Activated CD8-positive, alpha-beta T cell treated with anti-CD3 and anti-CD28 coated beads for 36 hours (primary cell): ENCODE data around the gene CREBZF. TPM values are rescaled to one million over a fixed set of nuclear protein-coding genes. Genes with fewer than 3 reads are reported as not detected.

Experiments
- ATAC-seq: fragments of 200-7000 bp; cut with Tn5 transposase; one replicate; pipeline ENCODE4 v1.10.0; 2021; ENCODE audit warnings: mild to moderate bottlenecking, moderate library complexity
- CTCF ChIA-PET: fragments of 350-600 bp; sonication (Branson Sonifier 250); formaldehyde crosslinking; loops from one replicate; lab custom pipeline; 2021; ENCODE audit warnings: antibody characterized with exemption; lab: Charles Lee
- POLR2A ChIA-PET: fragments of 350-600 bp; sonication (Branson Sonifier 250); formaldehyde crosslinking; loops from one replicate; lab custom pipeline; 2021; ENCODE audit warnings: antibody characterized with exemption; lab: Charles Lee
- DNase-seq: peaks from one replicate; pipeline ENCODE4 v3.0.0-alpha.2; 2020
- H3K27ac Mint-ChIP-seq: one replicate; pipeline ENCODE4 v1.8.0; 2021; ENCODE audit warnings: mild to moderate bottlenecking, mixed read lengths
- H3K27me3 Mint-ChIP-seq: one replicate; pipeline ENCODE4 v1.8.0; 2021; ENCODE audit warnings: mixed read lengths
- H3K36me3 Mint-ChIP-seq: one replicate; pipeline ENCODE4 v1.8.0; 2021; ENCODE audit warnings: low read depth, mixed read lengths
- H3K4me1 Mint-ChIP-seq: one replicate; pipeline ENCODE4 v1.8.0; 2021; ENCODE audit warnings: low read depth, mixed read lengths
- H3K4me3 Mint-ChIP-seq: one replicate; pipeline ENCODE4 v1.8.0; 2021; ENCODE audit warnings: mild to moderate bottlenecking, moderate library complexity, mixed read lengths
- H3K9me3 Mint-ChIP-seq: one replicate; pipeline ENCODE4 v1.8.0; 2021; ENCODE audit warnings: mixed read lengths
- CTCF ChIP-seq: fragments of 200-600 bp; IDR thresholded peaks from one replicate; pipeline ENCODE4 v1.8.0; 2022; ENCODE audit warnings: antibody characterized with exemption, mild to moderate bottlenecking
- intact Hi-C: fragments of 100-400 bp; cut with micrococcal nuclease; formaldehyde crosslinking; loops from one replicate; pipeline ENCODE4 v1.10.0; 2022
- total RNA-seq, 2 experiments: library from RNA; stranded (reverse); gene quantifications; one replicate each; pipeline ENCODE4 v1.2.3, GENCODE V29; 2021

The CREBZF gene
- total RNA-seq, 2 experiments from 2014 or later, result 44.8 to 46.5 TPM

- Mint-ChIP-seq H3K27ac (no peak overlapping the region), H3K27me3 (no peaks in the 10 kb centered on the region), H3K9me3 (no peaks in the 10 kb centered on the region), H3K36me3 (no peaks in the 10 kb centered on the region), H3K4me3 (no peak overlapping the region), H3K4me1 (peaks cover 28% of the 10 kb centered on the region)
- ChIA-PET CTCF (interaction anchor here (1.2 to 3.3 kb wide), 2 partner anchors 112 to 127 kb away, joined by 3 to 7 read pairs; no protein-coding TSS in a partner anchor), POLR2A (interaction anchor here (1.3 to 1.6 kb wide), 3 partner anchors 13 to 55 kb away, joined by 3 to 5 read pairs (median 4); partner anchors contain the start of gene TMEM126A)
- intact Hi-C loops, result no loop called here
- no peak for TF ChIP-seq CTCF
- ATAC-seq (no peak), DNase-seq (no peak)
Observed at GRCh38 chr11:85697747-85698146, 32.8 kb upstream of the CREBZF start.

- no peak overlapping the region for H3K27ac Mint-ChIP-seq
- POLR2A ChIA-PET, result no interaction called here
- H3K4me3 Mint-ChIP-seq, result no peak overlapping the region
- H3K36me3 Mint-ChIP-seq, result no peaks in the 10 kb centered on the region
- peaks cover 26% of the 10 kb centered on the region for H3K4me1 Mint-ChIP-seq
- H3K9me3 Mint-ChIP-seq, result no peaks in the 10 kb centered on the region
- no peaks in the 10 kb centered on the region for H3K27me3 Mint-ChIP-seq
- DNase-seq (no peak), ATAC-seq (no peak)
- CTCF ChIA-PET, result interaction anchor here (0.7 to 2.3 kb wide), 13 partner anchors 9 to 159 kb away, joined by 3 to 14 read pairs (median 3); partner anchors contain the start of gene CCDC83
- no peak for TF ChIP-seq CTCF
- intact Hi-C loops, result no loop called here
Observed at GRCh38 chr11:85695546-85695945, 30.6 kb upstream of the CREBZF start.

GRCh38 chr11:85694385-85694980 is 29.6 kb upstream of the CREBZF start:
- peaks cover 15% of the 10 kb centered on the region for H3K4me1 Mint-ChIP-seq
- DNase-seq (no peak), ATAC-seq (peak; percentile 55)
- CTCF ChIA-PET, result interaction anchor here (1.0 to 2.3 kb wide), 15 partner anchors 8 to 160 kb away, joined by 3 to 14 read pairs (median 4); partner anchors contain the start of genes CCDC83 and CCDC89
- POLR2A ChIA-PET, result no interaction called here
- intact Hi-C loops, result loop anchor here (5.0 kb wide), 1 partner anchor 128 kb away; no protein-coding TSS in a partner anchor
- TF ChIP-seq CTCF, result peak; percentile 25
- no peak overlapping the region for H3K27ac Mint-ChIP-seq
- no peaks in the 10 kb centered on the region for H3K27me3 Mint-ChIP-seq
- H3K36me3 Mint-ChIP-seq, result no peaks in the 10 kb centered on the region
- H3K4me3 Mint-ChIP-seq, result no peak overlapping the region
- no peaks in the 10 kb centered on the region for H3K9me3 Mint-ChIP-seq

- peaks cover 11% of the 10 kb centered on the region for H3K4me1 Mint-ChIP-seq
- ChIA-PET CTCF (interaction anchor here (0.8 to 1.2 kb wide), 3 partner anchors 9 to 23 kb away, joined by 3 read pairs; partner anchors contain the start of gene CREBZF), POLR2A (interaction anchor here (0.9 to 1.3 kb wide), 2 partner anchors 11 to 14 kb away, joined by 4 to 5 read pairs; no protein-coding TSS in a partner anchor)
- DNase-seq, result no peak
- no peaks in the 10 kb centered on the region for H3K27me3 Mint-ChIP-seq
- H3K4me3 Mint-ChIP-seq, result no peak within 1 kb of the TSS
- no peak for ATAC-seq
- TF ChIP-seq CTCF, result no peak
- no peaks in the 10 kb centered on the region for H3K9me3 Mint-ChIP-seq
- intact Hi-C loops, result no loop called here
- H3K27ac Mint-ChIP-seq, result no peak within 1 kb of the TSS
- no peaks in the 10 kb centered on the region for H3K36me3 Mint-ChIP-seq
Observed at GRCh38 chr11:85685820-85686459, 21.0 kb upstream of the CREBZF start, which contains the start of gene CCDC89. CCDC89 (minus strand) TSS chr11:85686195; CDS start chr11:85686130, 65 bp downstream.
